HG03060 (cell line): ENCODE results near the gene ANKRD55.
A peak's percentile ranks its signal among the peaks of the same experiment; 100 is the strongest.
"Not testable (repeated sequence)": the region's sequence is repeated elsewhere in the genome, so short reads cannot be mapped to it uniquely, and the experiment has no call there.

Experiments used
- ATAC-seq: cut with Tn5 transposase; IDR thresholded peaks from one replicate; pipeline ENCODE4 v1.9.1; 2021; ENCODE audit warnings: low read depth, moderate number of reproducible peaks; ENCODE audit not compliant: unreplicated experiment

ANKRD55 gene

DNA sequence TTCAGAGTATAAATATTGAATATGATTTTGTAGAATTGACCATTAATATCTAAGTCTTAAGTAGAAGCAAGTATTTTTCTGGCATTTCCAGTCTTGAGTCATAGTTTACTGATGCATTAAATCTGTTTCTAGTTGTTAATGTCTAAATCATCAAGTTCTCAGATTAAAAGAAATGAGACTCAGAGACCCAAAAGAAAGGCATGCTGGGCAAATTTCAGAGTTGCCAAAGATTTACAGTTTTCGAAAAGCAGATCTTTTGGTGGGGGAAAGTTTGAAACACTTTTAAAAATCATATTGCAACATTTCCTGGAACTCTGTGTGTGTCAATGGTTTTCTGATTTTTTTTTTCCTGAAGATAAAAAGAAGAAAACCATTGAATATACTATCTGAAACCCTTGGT is 60.9 kb downstream of the ANKRD55 start:
- no peak for ATAC-seq

- no peak for ATAC-seq
These were observed 62.6 kb downstream of the ANKRD55 start for GRCh38 chr5:56170557-56170956.

GRCh38 chr5:56169949-56170348 is 63.2 kb downstream of the ANKRD55 start:
- ATAC-seq = no peak

- ATAC-seq = no peak
These were observed 63.8 kb downstream of the ANKRD55 start for GRCh38 chr5:56169281-56169680.

GRCh38 chr5:56168066-56168478 is 65.1 kb downstream of the ANKRD55 start:
- ATAC-seq = no peak

- ATAC-seq = no peak
These were observed 65.6 kb downstream of the ANKRD55 start for GRCh38 chr5:56167519-56167918.

- no peak for ATAC-seq
These were observed 66.3 kb downstream of the ANKRD55 start for GRCh38 chr5:56166671-56167385.

GRCh38 chr5:56164376-56164775 is 68.8 kb downstream of the ANKRD55 start:
- ATAC-seq = no peak

DNA sequence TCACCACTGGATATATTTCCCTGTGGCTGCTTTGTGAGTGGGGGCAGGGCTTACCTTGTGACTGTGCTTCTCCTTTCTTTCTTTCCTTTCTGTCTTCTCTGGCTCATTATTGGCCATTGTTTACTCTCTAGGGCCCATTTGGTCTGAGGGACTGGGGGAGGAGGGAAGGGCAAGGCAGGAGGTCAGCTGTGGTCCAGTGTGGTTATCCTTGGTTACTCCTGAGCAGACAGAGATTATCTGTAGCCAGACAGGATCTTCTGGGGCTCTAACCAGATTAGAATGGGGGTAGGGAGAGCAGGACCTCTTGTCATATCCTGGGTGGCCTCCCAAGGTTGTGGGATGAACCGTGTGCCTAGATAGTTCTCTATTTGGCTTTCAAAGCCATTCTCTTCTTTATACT is 71.2 kb downstream of the ANKRD55 start:
- ATAC-seq = no peak

DNA sequence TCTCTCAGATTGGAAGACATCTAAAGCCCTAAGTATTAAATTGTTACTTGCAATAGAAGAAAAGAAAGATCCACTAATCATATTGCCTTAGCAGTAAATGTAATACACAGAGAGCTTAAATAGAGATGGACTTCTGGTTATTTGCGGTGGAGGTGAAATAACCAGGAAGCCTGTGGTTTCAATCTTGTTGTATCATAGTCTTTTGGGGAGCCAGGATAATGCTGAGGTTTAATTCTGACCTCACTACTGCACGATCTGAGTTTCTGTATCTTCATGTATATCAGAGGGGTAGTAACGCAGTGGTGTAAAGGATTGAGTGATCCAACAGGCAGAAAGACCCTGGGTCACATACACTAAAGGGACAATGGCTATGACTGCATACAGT is 71.7 kb downstream of the ANKRD55 start:
- ATAC-seq = no peak

DNA sequence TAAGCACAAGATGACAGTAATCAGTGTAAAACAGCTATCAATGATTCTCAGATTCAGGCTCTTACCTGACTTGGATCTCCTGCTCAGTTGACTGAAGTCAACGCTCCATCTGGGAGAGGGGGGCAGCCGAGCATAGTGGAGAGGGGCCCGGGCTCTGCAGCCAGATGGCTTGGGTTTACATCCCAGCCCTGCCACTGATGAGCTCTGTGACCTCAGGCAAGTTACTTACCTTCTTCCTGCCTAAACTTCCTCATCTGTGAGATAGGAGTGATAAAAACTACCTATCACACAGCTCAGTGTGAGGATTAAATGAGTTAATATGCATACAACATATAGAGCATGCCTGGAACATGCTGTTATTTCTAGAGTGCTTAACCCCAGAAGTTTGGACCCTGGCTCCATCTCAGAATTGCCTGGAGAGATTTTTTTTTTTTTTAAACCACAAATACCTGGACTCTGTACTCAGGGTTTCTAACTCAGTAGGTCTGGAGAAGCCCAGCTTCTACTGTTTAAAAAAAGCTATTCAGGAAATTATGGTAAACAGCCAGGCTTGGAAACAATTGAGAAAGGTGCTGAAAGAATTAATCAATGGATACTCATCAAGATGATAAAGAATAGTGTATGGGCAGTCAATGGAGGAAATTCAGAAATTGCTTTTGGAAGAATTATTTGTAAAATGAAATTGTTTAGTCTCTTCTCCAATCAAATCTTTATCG is 72.2 kb downstream of the ANKRD55 start:
- ATAC-seq = no peak

- ATAC-seq = no peak
These were observed 73.6 kb downstream of the ANKRD55 start for GRCh38 chr5:56159521-56159947.

DNA sequence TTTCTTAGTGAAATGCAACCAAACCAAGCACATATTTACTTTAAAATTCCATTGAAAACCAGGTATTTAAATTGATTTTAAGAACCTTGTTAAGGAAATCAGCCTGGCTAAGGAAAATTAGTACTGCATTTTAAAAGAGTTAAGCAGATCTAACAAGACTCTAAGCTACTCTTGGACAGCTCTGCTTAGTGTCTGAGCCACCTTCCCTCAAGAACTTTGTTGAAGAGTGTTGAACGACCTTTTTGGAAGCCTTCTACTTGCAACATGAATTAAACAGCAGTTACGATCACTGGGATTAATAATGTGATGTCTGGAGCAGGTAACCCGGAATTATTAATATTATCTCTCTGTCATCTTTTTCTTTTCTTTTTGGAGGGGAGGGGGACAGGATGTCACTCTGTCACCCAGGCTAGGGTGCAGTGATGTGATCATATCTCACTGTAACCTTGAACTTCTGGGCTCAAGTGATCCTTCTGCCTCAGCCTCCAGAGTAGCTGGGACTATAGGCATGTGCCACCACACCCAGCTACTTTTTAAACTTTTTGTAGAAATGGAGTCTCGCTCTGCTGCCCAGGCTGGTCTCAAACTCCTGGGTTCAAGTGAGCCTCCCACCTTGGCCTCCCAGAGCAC is 74.7 kb downstream of the ANKRD55 start:
- ATAC-seq = no peak

DNA sequence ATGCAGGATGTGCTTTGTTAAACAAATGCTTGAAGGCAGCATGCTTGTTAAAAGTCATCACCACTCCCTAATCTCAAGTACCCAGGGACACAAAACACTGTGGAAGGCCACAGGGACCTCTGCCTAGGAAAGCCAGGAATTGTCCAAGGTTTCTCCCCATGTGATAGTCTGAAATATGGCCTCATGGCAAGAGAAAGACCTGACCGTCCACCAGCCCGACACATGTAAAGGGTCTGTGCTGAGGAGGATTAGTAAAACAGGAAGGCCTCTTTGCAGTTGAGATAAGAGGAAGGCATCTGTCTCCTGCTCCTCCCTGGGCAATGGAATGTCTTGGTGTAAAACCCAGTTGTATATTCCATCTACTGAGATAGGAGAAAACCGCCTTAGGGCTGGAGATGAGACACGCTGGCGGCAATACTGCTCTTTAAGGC is 75.9 kb downstream of the ANKRD55 start:
- ATAC-seq = not testable (repeated sequence)

GRCh38 chr5:56156585-56157190 is 76.4 kb downstream of the ANKRD55 start:
- not testable (repeated sequence) for ATAC-seq

DNA sequence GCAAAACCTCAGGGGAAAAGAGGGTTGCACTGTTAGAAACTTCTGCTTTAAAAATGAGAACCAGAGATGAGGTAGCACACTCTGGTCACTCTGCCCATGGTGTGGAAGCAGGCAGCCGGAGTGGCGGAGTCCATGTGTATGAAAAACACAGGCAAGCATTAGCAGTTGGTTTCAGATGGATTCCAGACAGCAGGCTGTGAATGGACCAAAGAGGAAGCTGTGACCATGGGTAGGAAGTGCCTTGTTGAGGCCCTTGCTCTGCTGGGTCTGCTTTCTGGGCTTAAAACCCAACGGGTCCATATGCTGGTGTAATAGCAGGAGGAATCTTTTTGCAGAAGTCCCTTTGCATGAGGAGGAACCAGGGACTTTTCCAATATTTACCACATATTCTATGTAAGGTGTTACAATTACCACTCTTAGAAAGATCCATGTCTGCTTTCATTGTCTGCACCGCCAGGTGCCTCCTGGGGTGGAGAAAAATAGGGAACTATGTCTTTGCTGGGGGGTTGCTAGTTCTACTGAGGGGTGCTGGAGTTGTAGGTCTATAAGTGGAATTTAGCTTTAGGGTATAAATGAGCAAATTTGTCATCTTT is 77.0 kb downstream of the ANKRD55 start:
- no peak for ATAC-seq

DNA sequence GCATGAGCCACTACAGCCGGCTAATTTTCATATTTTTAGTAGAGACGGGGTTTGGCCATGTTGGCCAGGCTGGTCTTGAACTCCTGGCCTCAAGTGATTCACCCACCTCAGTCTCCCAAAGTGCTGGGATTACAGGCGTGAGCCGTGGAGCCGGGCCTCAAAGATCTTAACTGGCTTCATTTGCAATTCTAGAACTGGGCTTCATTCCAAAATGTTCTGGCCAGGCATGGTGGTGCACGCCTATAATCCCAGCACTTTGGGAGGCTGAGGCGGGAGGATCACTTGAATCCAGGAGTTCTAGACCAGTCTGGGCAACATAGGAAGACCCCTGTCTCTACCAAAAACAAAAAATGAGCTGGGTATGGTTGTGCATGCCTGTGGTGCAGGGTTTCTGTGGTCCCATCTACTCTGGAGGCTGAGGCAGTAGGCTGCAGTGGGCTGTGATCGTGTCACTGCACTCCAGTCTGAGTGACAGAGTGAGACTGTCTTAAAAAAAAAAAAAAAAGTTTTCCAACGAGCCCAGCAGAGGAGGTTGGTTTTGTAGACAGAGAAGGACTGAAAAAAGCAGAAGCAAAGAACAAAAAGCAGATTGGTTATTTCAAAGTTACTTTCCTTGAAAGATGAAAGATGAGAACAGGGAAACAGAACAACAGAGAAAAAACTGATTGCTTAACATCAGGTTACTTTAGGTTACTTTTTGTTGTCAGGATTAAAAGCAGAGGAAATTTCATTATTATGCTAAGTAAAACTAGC is 78.2 kb downstream of the ANKRD55 start:
- no peak for ATAC-seq

DNA sequence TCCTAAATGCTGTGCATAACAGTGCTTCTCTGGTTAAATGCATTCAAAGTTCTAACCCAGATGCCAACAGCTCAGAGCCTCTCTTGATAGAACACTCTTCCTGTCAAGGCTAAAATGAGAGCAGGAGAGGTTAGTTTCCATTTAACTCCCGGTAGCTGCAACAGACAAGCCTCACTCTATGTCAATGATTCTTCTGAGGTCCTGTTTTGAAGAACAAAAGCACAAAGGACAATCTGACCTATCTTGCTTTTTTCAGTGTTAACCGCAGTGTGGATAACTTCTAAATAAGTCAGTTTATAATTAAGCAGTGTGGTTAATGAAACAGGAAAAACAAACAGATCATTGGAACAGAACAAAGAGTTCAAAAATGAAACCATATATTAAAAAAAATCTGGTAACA is 80.7 kb downstream of the ANKRD55 start:
- ATAC-seq = no peak

DNA sequence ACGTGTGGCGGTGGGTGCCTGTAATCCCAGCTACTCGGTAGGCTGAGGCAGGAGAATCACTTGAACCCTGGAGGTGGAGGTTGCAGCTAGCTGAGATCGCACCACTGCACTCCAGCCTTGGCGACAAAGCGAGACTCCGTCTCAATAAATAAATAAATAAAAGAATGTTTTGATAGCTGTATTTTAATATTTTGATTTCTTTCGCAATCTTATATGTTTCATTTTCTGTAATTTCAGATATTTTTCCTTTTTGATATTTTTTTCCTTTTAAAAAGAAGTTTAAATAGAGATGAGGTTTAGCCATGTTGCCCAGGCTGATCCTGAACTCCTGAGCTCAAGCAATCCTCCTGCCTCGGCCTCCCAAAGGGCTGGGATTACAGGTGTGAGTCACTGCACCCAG is 82.4 kb downstream of the ANKRD55 start:
- not testable (repeated sequence) for ATAC-seq

GRCh38 chr5:56148453-56148971 is 84.6 kb downstream of the ANKRD55 start:
- peak; percentile 79 for ATAC-seq
